ENCODE measurements around the gene ZNF143. TPM values are rescaled to one million over a fixed set of nuclear protein-coding genes. Genes with fewer than 3 reads are reported as not detected.

ZNF143 gene
- total and polyA plus RNA-seq, 2 of the 13 experiments (the other 11 are each of a cell fraction or from before 2014, with no cell fraction given), result 22.4 to 35.6 TPM

DNA sequence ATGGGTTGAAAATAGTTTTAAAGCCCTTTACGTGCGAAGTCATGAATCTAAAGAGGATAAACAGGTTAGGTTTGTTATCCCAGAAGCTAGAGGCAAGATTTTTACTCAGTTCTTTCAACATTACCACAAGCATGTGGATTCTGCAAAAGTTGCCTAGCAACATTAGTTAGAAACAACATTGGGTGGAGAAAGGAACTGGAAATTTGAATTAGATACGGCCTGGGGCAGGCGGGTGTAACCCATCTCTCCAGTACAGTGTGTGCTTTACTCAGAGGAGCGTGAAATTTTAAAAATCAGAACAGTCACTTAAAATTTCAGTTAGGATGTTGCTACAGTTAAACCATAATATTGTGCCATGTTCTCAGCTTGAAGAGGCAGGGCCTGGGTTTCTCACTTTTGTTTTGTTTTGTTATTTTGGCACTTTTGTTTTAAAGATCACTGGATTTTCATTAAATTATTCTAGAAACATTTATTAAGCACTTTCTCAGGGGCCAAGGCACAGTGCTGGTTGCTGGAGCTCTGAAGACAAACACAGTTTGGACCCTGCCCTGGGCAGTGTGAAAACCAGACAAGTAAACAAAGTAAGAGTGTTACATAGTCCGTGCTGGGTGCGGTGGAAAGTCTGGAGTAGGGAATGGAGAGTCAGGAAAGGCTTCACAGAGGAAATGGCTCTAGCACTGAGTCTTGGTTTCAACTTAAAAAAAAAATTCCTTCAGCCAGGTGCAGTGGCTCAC is 108.2 kb downstream of the ZNF143 start (continued):
- TF ChIP-seq, protein P1, sequence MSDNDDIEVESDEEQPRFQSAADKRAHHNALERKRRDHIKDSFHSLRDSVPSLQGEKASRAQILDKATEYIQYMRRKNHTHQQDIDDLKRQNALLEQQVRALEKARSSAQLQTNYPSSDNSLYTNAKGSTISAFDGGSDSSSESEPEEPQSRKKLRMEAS (IDR thresholded peaks at IDR 0.05), result peak; percentile 67
- TF ChIP-seq HIC2 (CRISPR knock-in tag; IDR thresholded peaks at IDR 0.05; ENCODE audit: low read depth) (no peak), ZNF841 (CRISPR knock-in tag; IDR thresholded peaks at IDR 0.05; ENCODE audit: borderline replicate concordance) (no peak), ZNF136 (CRISPR knock-in tag; IDR thresholded peaks at IDR 0.05; ENCODE audit: low read depth) (no peak), ZFP62 (CRISPR knock-in tag; IDR thresholded peaks at IDR 0.05) (no peak), SOX13 (IDR thresholded peaks at IDR 0.05) (0 out of 2 replicates have a peak, but pooled peaks have one; percentile 42), SOX13 (CRISPR knock-in tag; conservative IDR thresholded peaks at IDR 0.05 in 1 of 2, IDR thresholded peaks at IDR 0.05 in 1 of 2) (peak in 1 of 2 experiments; percentile 85; a peak in 2 of 4 replicates), ZNF577 (CRISPR knock-in tag; IDR thresholded peaks at IDR 0.05; ENCODE audit: borderline replicate concordance, low read depth) (no peak), SATB2 (CRISPR knock-in tag; IDR thresholded peaks at IDR 0.05) (peak; percentile 77; the same call in 1 of the 2 replicates), HNRNPUL1 (IDR thresholded peaks at IDR 0.05; ENCODE audit: low read depth, low read length) (no peak), ZNF709 (CRISPR knock-in tag; IDR thresholded peaks at IDR 0.05) (no peak), NFE2 (CRISPR knock-in tag; IDR thresholded peaks at IDR 0.05) (no peak), ZSCAN20 (CRISPR knock-in tag; IDR thresholded peaks at IDR 0.05; ENCODE audit: borderline replicate concordance) (0 out of 2 replicates have a peak, but pooled peaks have one; percentile 51), ZNF530 (CRISPR knock-in tag; IDR thresholded peaks at IDR 0.05; ENCODE audit: low read depth) (no peak), RARA (CRISPR knock-in tag; IDR thresholded peaks at IDR 0.05) (peak; percentile 80), ZBED4 (CRISPR knock-in tag; IDR thresholded peaks at IDR 0.05; ENCODE audit: borderline replicate concordance) (peak; percentile 64), DMAP1 (CRISPR knock-in tag; IDR thresholded peaks at IDR 0.05) (peak; percentile 76; the same call in 1 of the 2 replicates), GTF3A (CRISPR knock-in tag; conservative IDR thresholded peaks at IDR 0.05) (no peak)
- TF ChIP-seq, protein P2, sequence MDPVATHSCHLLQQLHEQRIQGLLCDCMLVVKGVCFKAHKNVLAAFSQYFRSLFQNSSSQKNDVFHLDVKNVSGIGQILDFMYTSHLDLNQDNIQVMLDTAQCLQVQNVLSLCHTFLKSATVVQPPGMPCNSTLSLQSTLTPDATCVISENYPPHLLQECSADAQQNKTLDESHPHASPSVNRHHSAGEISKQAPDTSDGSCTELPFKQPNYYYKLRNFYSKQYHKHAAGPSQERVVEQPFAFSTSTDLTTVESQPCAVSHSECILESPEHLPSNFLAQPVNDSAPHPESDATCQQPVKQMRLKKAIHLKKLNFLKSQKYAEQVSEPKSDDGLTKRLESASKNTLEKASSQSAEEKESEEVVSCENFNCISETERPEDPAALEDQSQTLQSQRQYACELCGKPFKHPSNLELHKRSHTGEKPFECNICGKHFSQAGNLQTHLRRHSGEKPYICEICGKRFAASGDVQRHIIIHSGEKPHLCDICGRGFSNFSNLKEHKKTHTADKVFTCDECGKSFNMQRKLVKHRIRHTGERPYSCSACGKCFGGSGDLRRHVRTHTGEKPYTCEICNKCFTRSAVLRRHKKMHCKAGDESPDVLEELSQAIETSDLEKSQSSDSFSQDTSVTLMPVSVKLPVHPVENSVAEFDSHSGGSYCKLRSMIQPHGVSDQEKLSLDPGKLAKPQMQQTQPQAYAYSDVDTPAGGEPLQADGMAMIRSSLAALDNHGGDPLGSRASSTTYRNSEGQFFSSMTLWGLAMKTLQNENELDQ (CRISPR knock-in tag; IDR thresholded peaks at IDR 0.05; ENCODE audit: borderline replicate concordance), result no peak
- TF ChIP-seq, protein P3, sequence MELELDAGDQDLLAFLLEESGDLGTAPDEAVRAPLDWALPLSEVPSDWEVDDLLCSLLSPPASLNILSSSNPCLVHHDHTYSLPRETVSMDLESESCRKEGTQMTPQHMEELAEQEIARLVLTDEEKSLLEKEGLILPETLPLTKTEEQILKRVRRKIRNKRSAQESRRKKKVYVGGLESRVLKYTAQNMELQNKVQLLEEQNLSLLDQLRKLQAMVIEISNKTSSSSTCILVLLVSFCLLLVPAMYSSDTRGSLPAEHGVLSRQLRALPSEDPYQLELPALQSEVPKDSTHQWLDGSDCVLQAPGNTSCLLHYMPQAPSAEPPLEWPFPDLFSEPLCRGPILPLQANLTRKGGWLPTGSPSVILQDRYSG (CRISPR knock-in tag; IDR thresholded peaks at IDR 0.05), result no peak; the same call in 1 of the 2 replicates
